ENCODE results near the gene NNMT.

DNA sequence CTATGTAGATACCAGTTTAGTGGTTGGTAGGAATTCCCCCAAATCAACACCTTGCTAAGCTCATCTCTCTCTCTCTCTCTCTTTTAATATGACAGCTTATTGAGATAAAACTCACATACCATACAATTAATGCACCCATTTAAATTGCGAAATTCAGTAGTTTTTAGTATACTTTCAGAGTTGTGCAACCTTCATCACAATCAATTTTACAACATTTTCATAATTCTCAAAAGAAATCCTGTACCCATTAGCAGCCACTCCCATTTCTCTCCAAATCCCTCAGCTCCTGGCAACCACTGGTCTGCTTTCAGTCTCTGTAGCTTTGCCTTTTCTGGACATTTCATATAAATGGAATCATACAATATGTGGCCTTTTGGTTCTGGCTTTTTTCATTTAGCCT is 13.3 kb downstream of the NNMT start:
- TF ChIP-seq, protein P1, sequence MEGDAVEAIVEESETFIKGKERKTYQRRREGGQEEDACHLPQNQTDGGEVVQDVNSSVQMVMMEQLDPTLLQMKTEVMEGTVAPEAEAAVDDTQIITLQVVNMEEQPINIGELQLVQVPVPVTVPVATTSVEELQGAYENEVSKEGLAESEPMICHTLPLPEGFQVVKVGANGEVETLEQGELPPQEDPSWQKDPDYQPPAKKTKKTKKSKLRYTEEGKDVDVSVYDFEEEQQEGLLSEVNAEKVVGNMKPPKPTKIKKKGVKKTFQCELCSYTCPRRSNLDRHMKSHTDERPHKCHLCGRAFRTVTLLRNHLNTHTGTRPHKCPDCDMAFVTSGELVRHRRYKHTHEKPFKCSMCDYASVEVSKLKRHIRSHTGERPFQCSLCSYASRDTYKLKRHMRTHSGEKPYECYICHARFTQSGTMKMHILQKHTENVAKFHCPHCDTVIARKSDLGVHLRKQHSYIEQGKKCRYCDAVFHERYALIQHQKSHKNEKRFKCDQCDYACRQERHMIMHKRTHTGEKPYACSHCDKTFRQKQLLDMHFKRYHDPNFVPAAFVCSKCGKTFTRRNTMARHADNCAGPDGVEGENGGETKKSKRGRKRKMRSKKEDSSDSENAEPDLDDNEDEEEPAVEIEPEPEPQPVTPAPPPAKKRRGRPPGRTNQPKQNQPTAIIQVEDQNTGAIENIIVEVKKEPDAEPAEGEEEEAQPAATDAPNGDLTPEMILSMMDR (conservative IDR thresholded peaks at IDR 0.05; ENCODE audit: low read length), result no peak
- TF ChIP-seq EZH2phosphoT487 (IDR thresholded peaks at IDR 0.05; ENCODE audit: borderline replicate concordance, low read depth, low read length), result no peak
